COLO668 (cell line): ENCODE measurements around the gene MTA3.

ENCODE experiments used
- DNase-seq: peaks from one replicate; lab custom pipeline; 2025; ENCODE audit not compliant: unreplicated experiment; lab: John Stamatoyannopoulos, UW

Gene MTA3

DNA sequence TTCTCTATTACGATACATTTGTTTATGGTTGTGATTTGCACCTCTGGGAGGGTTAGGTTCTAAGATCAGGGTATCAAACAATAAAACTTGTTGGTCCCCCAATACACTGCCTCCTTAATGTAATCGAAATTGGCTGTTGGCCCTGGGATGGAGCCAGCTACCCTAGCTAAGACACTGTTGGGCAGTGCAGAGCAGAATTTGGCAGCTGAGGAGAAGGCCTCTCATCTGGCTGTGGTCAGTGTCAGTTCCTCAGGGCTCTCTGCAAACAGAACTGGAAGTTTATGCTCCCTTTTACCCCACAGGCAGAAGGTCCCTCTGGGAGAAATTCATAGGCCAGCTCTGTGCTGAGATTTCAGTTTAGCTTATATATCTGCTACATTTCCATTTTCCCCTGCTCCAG lies 232.5 kb downstream of the MTA3 start:
- no peak for DNase-seq

DNA sequence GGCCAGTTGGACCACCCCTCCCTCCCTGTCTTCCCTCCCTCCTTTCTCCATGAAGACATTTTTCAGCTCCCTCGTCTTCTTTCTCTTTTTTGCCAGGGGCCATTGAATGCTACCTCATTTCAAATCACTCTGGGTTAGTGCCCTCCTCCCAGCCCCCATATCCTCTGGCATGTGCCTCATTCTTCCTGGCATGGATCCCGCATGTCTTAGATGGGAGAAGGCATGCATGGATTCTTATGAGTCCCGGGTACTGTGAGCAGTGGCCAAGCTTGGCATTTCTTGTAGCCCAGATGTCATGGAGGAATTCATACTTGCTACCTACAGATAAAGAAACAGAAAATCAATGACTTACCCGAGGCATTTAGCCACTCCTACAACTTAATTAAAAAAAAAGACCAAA lies 232.9 kb downstream of the MTA3 start:
- DNase-seq: no peak

DNA sequence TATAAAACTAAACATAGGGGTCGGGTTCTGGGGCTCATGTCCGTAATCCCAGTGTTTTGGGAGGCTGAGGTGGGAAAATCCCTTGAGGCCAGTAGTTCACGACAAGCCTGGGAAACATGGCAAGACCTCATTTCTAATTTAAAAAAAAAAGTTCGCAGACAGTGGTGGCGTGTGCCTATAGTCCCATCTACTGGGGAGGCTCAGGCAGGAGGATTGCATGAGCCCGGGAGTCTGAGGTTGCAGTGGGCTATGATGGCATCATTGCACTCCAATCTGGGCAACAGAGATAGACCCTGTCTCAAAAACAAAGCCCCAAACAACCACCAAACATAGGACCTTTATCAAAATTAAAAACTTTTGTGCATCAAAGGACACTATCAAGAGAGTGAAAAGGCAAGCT lies 233.7 kb downstream of the MTA3 start:
- DNase-seq: no peak

DNA sequence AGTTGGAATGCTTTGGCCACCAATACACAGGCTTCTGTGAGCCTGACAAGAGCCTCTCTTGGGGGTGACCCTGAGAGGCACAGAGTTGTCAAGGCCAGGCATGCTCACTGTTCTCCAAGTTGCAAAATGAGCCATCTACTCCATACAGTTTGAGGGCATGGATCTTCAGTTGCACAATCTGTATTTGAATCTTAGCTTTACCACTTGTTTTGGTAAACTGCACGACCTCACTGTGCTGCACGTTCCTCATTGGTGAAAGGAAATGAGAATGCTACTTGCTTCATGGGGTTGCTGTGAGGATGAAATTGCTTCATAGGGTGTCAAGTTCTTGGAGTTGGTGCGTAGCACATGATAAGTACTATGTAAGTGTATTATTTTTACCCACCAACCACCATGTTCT lies 235.9 kb downstream of the MTA3 start:
- DNase-seq: no peak

DNA sequence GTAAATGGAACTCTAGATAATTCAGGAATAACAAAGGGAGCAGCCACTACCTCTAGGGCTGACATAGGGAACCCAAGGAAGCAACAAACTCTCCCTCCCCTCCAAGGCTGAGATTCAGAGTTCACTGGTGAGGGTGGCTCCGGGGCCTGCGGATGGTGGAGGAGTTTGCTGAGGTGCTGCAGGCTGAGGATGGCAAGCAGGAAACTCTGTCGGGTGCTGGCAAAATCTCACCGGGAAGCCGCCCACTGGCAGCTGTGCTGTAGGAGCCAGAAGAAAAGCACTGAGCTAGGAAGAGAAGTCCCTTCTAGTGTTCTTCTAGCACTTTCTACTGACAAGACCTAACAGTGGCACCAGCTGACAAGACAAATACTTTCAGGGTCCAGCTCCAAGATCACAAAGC lies 236.5 kb downstream of the MTA3 start:
- DNase-seq: no peak
